AG04449 (cell line): ENCODE results near the gene ABCC6.
"Not testable (repeated sequence)": the region's sequence is repeated elsewhere in the genome, so short reads cannot be mapped to it uniquely, and the experiment has no call there.

Experiments used
- CTCF ChIA-PET: fragments of 350-600 bp; formaldehyde crosslinking; extraction: SDS; loops from one replicate; lab custom pipeline; 2021; ENCODE audit warnings: antibody characterized with exemption; lab: Yijun Ruan, JAX
- POLR2A ChIA-PET: fragments of 400-600, 350-600 bp; formaldehyde crosslinking; extraction: SDS; loops from one replicate; lab custom pipeline; 2020; ENCODE audit warnings: antibody characterized with exemption, inconsistent platforms; lab: Yijun Ruan, JAX
- DNase-seq: peaks from one replicate; pipeline ENCODE4 v3.0.0-alpha.2; 2010; ENCODE audit warnings: low read depth, low spot score
- H3K4me3 ChIP-seq: 2 replicates; pipeline ENCODE4 v1.5.1; 2011; ENCODE audit warnings: low read depth, mild to moderate bottlenecking, control low read depth, low read length
- TF ChIP-seq, protein P1 (sequence below): IDR thresholded peaks from one replicate; pipeline ENCODE4 v1.5.1; 2011; ENCODE audit warnings: mild to moderate bottlenecking, moderate library complexity, low read length, control low read depth, inconsistent platforms; ENCODE audit not compliant: insufficient read depth; ENCODE audit errors: missing control alignments

ABCC6 gene

DNA sequence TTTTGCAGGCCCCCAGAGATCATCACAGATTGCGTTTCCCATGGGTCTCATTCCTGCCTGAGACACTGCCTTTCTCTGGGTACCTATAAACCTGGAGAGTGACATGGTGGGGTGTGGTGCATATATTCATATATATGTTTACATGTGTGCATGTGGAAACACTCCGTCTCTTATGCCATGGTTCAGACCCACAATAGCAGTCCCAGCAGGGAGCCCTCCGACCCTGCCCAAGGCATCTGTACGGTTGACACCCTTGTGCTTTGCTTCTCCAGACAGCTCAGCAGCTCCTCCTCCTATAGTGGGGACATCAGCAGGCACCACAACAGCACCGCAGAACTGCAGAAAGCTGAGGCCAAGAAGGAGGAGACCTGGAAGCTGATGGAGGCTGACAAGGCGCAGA is 116.8 kb downstream of the ABCC6 start:
- DNase-seq, result no peak
- no peak overlapping the region for H3K4me3 ChIP-seq
- TF ChIP-seq, protein P1, sequence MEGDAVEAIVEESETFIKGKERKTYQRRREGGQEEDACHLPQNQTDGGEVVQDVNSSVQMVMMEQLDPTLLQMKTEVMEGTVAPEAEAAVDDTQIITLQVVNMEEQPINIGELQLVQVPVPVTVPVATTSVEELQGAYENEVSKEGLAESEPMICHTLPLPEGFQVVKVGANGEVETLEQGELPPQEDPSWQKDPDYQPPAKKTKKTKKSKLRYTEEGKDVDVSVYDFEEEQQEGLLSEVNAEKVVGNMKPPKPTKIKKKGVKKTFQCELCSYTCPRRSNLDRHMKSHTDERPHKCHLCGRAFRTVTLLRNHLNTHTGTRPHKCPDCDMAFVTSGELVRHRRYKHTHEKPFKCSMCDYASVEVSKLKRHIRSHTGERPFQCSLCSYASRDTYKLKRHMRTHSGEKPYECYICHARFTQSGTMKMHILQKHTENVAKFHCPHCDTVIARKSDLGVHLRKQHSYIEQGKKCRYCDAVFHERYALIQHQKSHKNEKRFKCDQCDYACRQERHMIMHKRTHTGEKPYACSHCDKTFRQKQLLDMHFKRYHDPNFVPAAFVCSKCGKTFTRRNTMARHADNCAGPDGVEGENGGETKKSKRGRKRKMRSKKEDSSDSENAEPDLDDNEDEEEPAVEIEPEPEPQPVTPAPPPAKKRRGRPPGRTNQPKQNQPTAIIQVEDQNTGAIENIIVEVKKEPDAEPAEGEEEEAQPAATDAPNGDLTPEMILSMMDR, result no peak
- ChIA-PET CTCF (no interaction called here), POLR2A (no interaction called here)

GRCh38 chr16:16105646-16106045 is 117.6 kb downstream of the ABCC6 start:
- H3K4me3 ChIP-seq, result no peak overlapping the region
- ChIA-PET CTCF (interaction anchor here (1.5 kb wide), 1 partner anchor 9 kb away, joined by 5 read pairs; no protein-coding TSS in a partner anchor), POLR2A (interaction anchor here (0.6 kb wide), 1 partner anchor 107 kb away, joined by 3 read pairs; no protein-coding TSS in a partner anchor)
- DNase-seq, result no peak
- TF ChIP-seq, protein P1, result no peak

DNA sequence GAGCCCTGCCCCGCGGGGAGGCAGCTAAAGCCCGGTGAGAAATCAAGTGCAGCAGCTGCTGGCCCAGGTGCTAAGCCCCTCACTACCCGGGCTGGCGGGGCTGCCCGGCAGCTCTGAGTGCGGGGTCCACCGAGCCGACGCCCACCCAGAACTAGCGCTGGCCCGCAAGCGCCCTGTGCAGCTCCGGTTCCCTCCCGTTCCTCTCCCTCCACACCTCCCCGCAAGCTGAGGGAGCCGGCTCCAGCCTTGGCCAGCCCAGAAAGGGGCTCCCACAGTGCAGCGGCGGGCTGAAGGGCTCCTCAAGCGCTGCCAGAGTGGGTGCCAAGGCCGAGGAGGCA is 118.5 kb downstream of the ABCC6 start:
- H3K4me3 ChIP-seq, DNase-seq, POLR2A ChIA-PET: not testable (repeated sequence)
- CTCF ChIA-PET, result interaction anchor here (1.5 kb wide), 1 partner anchor 8 kb away, joined by 5 read pairs; no protein-coding TSS in a partner anchor

DNA sequence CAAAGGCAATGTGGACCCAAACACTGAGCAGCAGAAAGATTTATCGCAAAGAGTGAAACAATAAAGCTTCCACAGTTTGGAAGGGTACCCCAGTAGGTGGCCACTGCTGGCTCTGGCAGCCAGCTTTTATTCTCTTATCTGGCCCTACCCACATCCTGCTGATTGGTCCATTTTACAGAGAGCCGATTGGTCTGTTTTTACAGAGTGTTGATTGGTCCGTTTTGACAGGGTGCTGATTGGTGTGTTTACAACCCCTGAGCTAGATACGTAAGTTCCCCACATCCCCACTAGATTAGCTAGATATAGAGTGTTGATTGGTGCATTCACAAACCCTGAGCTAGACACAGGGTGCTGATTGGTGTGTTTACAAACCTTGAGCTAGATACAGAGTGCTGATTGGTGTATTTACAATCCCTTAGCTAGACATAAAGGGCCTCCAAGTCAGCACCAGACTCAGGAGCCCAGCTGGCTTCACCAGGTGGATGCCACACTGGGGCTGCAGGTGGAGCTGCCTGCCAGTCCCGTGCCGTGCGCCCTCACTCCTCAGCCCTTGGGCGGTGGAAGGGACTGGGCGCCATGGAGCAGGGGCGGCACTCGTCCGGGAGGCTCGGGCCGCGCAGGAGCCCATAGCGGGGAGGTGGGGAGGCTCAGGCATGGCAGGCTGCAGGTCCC is 119.0 kb downstream of the ABCC6 start:
- H3K4me3 ChIP-seq, DNase-seq, POLR2A ChIA-PET: not testable (repeated sequence)
- CTCF ChIA-PET, result interaction anchor here (0.7 to 1.1 kb wide), 2 partner anchors 16 to 23 kb away, joined by 3 read pairs; no protein-coding TSS in a partner anchor

DNA sequence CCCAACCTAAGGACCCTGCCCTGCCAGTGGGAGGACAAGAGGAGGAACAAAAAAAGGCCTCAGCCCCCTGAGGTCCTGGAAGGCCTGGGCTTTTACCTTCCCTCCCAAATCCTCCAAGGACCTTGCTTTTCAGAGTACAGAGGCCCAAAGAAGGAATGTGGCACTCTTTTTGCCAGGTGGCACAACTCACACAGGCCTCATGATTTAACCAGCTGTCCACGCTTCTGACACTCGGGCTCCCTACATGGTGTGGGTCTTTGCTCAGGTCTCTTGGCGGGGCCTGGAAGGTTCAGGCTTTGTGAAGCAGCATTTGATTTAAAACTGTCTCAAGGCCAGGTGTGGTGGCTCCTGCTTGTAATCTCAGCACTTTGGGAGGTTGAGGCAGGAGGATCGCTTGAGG is 120.6 kb downstream of the ABCC6 start:
- ChIA-PET CTCF (interaction anchor here (1.8 kb wide), 1 partner anchor 228 kb away, joined by 6 read pairs; no protein-coding TSS in a partner anchor), POLR2A (no interaction called here)
- TF ChIP-seq, protein P1, result no peak
- H3K4me3 ChIP-seq, result no peak overlapping the region
- DNase-seq, result no peak

GRCh38 chr16:16101585-16101984 is 121.7 kb downstream of the ABCC6 start:
- H3K4me3 ChIP-seq, result no peak overlapping the region
- ChIA-PET CTCF (interaction anchor here (1.8 kb wide), 1 partner anchor 227 kb away, joined by 6 read pairs; no protein-coding TSS in a partner anchor), POLR2A (no interaction called here)
- TF ChIP-seq, protein P1, result no peak
- no peak for DNase-seq

- POLR2A ChIA-PET, result no interaction called here
- CTCF ChIA-PET, result interaction anchor here (1.0 to 1.8 kb wide), 2 partner anchors 134 to 226 kb away, joined by 3 to 6 read pairs; no protein-coding TSS in a partner anchor
- no peak for DNase-seq
These were observed 122.7 kb downstream of the ABCC6 start for GRCh38 chr16:16100631-16101030.

More at GRCh38 chr16:16100631-16101030, 122.7 kb downstream of the ABCC6 start:
- no peak overlapping the region for H3K4me3 ChIP-seq
- TF ChIP-seq, protein P1, result no peak
